Calu3 (cell line): Measurements from ENCODE around the gene LIG1. TPM values are rescaled to one million over a fixed set of nuclear protein-coding genes. Genes with fewer than 3 reads are reported as not detected.

Experiments used
- BruUV-seq: library from RNA; stranded (reverse); fragments of 400-500 nt; replicated peaks from 2 replicates; lab custom pipeline; 2021; lab: Mats Ljungman, UMichigan
- CTCF ChIA-PET: fragments of 300-600 bp; sonication (Branson Sonifier 250); formaldehyde crosslinking; loops from one replicate; lab custom pipeline; 2022; ENCODE audit warnings: antibody characterized with exemption; lab: Charles Lee
- DNase-seq: peaks from one replicate; pipeline ENCODE4 v3.0.0; 2022
- H3K27ac Mint-ChIP-seq: one replicate; pipeline ENCODE4 v1.8.0; 2022; ENCODE audit warnings: mixed read lengths; ENCODE audit not compliant: unreplicated experiment
- H3K27me3 Mint-ChIP-seq: one replicate; pipeline ENCODE4 v1.8.0; 2022; ENCODE audit warnings: mixed read lengths; ENCODE audit not compliant: unreplicated experiment
- H3K36me3 Mint-ChIP-seq: one replicate; pipeline ENCODE4 v1.8.0; 2022; ENCODE audit warnings: mild to moderate bottlenecking, moderate library complexity, mixed read lengths; ENCODE audit not compliant: insufficient read depth, unreplicated experiment
- H3K4me1 Mint-ChIP-seq: one replicate; pipeline ENCODE4 v1.8.0; 2022; ENCODE audit warnings: mild to moderate bottlenecking, low read depth, mixed read lengths; ENCODE audit not compliant: unreplicated experiment
- H3K4me3 Mint-ChIP-seq: one replicate; pipeline ENCODE4 v1.8.0; 2022; ENCODE audit warnings: mild to moderate bottlenecking, low read depth, moderate library complexity, mixed read lengths; ENCODE audit not compliant: unreplicated experiment
- H3K9me3 Mint-ChIP-seq: one replicate; pipeline ENCODE4 v1.8.0; 2022; ENCODE audit warnings: low read depth, mixed read lengths; ENCODE audit not compliant: unreplicated experiment
- intact Hi-C: fragments of 100-400 bp; cut with micrococcal nuclease; formaldehyde crosslinking; loops from one replicate; pipeline ENCODE4 v1.10.0; 2022; ENCODE audit not compliant: unreplicated experiment
- total RNA-seq: library from RNA; stranded (reverse); gene quantifications from 2 replicates; pipeline ENCODE4 v1.2.3, GENCODE V29; 2022
- TF ChIP-seq, protein P1 (sequence below): fragments of 200-600 bp; IDR thresholded peaks from one replicate; pipeline ENCODE4 v1.8.0; 2022; ENCODE audit warnings: antibody characterized with exemption; ENCODE audit not compliant: unreplicated experiment

Gene LIG1
- total RNA-seq, 1 experiment from 2014 or later, result 99.3 TPM

DNA sequence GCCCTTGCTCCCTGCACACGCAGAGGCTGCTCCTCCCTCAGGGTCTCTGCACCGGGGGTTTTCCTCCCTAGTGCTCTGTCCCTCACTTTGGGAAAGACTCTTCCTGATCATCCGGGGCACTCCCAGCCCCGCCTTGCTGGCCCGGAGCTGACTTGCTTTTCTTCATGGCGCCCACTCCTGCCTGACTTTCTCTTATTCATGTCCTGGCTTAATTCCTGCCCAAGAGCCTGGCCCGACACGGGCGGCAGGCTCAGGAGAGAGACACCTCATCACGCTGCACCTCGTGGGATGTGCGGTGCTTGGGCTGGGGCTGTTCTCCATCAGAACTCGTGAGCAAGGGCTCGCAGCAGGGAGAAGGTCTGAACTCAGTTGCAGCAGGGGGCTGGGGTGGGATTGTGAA lies 47.7 kb downstream of the LIG1 start:
- H3K4me3 Mint-ChIP-seq, result no peak overlapping the region
- intact Hi-C loops, result no loop called here
- H3K4me1 Mint-ChIP-seq, result peaks cover 12% of the 10 kb centered on the region
- no peaks in the 10 kb centered on the region for H3K27me3 Mint-ChIP-seq
- CTCF ChIA-PET, result interaction anchor here (0.8 kb wide), 1 partner anchor 13 kb away, joined by 3 read pairs; no protein-coding TSS in a partner anchor
- no peak overlapping the region for H3K27ac Mint-ChIP-seq
- peaks cover 34% of the 10 kb centered on the region for H3K36me3 Mint-ChIP-seq
- no TSS peak for BruUV-seq
- H3K9me3 Mint-ChIP-seq, result no peaks in the 10 kb centered on the region
- DNase-seq, result no peak
- TF ChIP-seq, protein P1, sequence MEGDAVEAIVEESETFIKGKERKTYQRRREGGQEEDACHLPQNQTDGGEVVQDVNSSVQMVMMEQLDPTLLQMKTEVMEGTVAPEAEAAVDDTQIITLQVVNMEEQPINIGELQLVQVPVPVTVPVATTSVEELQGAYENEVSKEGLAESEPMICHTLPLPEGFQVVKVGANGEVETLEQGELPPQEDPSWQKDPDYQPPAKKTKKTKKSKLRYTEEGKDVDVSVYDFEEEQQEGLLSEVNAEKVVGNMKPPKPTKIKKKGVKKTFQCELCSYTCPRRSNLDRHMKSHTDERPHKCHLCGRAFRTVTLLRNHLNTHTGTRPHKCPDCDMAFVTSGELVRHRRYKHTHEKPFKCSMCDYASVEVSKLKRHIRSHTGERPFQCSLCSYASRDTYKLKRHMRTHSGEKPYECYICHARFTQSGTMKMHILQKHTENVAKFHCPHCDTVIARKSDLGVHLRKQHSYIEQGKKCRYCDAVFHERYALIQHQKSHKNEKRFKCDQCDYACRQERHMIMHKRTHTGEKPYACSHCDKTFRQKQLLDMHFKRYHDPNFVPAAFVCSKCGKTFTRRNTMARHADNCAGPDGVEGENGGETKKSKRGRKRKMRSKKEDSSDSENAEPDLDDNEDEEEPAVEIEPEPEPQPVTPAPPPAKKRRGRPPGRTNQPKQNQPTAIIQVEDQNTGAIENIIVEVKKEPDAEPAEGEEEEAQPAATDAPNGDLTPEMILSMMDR, result no peak

DNA sequence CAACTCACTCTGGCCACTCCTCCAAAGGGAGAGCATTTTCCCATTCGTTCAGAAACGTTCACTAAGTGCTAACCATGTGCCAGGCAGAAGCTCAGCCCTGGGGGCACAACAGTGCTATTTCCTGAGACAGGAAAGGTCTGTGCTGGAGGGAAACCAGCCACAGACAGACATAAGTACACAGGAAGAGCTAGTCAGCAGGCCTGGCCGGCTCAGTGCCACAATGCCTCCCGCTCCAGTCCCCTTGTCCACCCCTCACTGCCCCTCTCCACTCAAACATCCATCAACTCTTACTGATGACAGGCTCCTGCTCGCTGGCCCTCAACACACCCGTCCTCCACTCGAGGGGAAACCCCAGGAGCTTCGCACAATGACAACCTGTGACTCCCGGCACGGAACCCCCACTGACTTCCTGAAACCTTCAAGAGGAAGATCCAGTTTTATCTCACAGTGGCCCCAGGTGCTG lies 48.2 kb downstream of the LIG1 start:
- no TSS peak for BruUV-seq

DNA sequence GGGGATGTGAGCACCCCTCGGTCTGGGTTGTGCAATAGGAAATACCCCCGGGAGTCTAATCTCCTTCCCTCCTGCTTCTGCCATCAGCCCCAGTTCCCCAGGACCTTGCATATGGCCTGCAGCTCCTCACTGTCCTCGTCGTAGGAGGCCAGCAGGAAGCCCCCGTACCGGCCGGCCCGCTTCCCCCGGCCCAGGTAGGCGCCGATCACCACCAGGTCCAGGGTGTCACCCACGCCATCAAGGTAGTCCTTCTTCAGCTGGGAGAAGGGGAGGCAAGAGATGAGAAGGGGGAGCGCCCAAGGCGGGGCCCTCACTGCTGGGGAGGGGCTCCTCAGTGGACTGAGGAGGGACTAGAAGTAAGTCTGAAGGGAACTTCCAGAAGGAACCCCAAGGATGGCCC lies 49.1 kb downstream of the LIG1 start:
- no peak for DNase-seq
- no TSS peak for BruUV-seq
- Mint-ChIP-seq H3K36me3 (peaks cover 30% of the 10 kb centered on the region), H3K27ac (no peak overlapping the region), H3K9me3 (no peaks in the 10 kb centered on the region), H3K4me1 (peaks cover 12% of the 10 kb centered on the region), H3K27me3 (no peaks in the 10 kb centered on the region), H3K4me3 (no peak overlapping the region)
- CTCF ChIA-PET, result no interaction called here
- intact Hi-C loops, result no loop called here
- TF ChIP-seq, protein P1, result no peak

More for the DNA sequence above, 48.2 kb downstream of the LIG1 start:
- Mint-ChIP-seq H3K9me3 (no peaks in the 10 kb centered on the region), H3K27ac (no peak overlapping the region), H3K36me3 (peaks cover 33% of the 10 kb centered on the region), H3K4me1 (peaks cover 12% of the 10 kb centered on the region), H3K4me3 (no peak overlapping the region), H3K27me3 (no peaks in the 10 kb centered on the region)
- CTCF ChIA-PET, result interaction anchor here (0.8 kb wide), 1 partner anchor 14 kb away, joined by 3 read pairs; no protein-coding TSS in a partner anchor
- intact Hi-C loops, result no loop called here
- TF ChIP-seq, protein P1, result no peak
- DNase-seq, result no peak

DNA sequence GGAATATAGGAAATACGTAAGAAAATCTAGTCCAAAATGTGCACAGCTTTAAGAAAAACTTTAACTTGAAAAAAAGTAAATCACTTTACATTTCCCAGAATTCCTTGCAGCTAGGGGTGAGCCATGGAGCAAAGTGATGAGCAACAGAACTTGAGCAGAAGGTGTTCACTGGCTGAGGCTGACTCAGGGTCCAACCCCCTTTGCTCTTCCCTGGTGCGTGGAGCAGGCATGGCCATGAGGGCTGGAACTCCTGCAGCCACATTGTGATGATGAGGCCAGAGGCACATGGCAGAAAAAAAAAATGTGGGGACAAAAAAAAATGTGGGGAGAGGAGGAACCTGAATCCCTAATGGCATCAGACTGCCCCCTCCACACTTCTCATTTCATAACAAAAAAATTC lies 49.6 kb downstream of the LIG1 start:
- TF ChIP-seq, protein P1, result no peak
- Mint-ChIP-seq H3K9me3 (no peaks in the 10 kb centered on the region), H3K4me3 (no peak overlapping the region), H3K4me1 (peaks cover 12% of the 10 kb centered on the region), H3K27me3 (no peaks in the 10 kb centered on the region), H3K36me3 (peaks cover 26% of the 10 kb centered on the region), H3K27ac (no peak overlapping the region)
- BruUV-seq, result no TSS peak
- DNase-seq, result no peak
- CTCF ChIA-PET, result no interaction called here
- intact Hi-C loops, result no loop called here
